Liver (tissue), 3 donors: ENCODE data around the gene ALCAM.

Source experiments
- EGR1 ChIP-seq, 2 donors: IDR thresholded peaks; 2 replicates each; pipeline ENCODE4 v1.6.1; 2016 to 2018; ENCODE audit warnings: antibody characterized with exemption in 2 of 2, low read depth in 2 of 2
- MAX ChIP-seq: IDR thresholded peaks from 2 replicates; pipeline ENCODE4 v1.6.1; 2016; ENCODE audit warnings: antibody characterized with exemption
- SP1 ChIP-seq: IDR thresholded peaks from 2 replicates; pipeline ENCODE4 v1.6.1; 2018; ENCODE audit warnings: antibody characterized with exemption, mild to moderate bottlenecking
- TF ChIP-seq, protein P1 (sequence below): fragments of 150-350 bp; IDR thresholded peaks from 2 replicates; pipeline ENCODE4 v1.5.1; 2017; ENCODE audit warnings: improper control_type of control experiment, low read depth, low read length; ENCODE audit not compliant: missing input control
- donor health status: healthy.
- donor health status: healthy.

GRCh38 chr3:105599350-105599749 is 232.6 kb downstream of the ALCAM start:
- TF ChIP-seq SP1 = no peak
- TF ChIP-seq, protein P1, sequence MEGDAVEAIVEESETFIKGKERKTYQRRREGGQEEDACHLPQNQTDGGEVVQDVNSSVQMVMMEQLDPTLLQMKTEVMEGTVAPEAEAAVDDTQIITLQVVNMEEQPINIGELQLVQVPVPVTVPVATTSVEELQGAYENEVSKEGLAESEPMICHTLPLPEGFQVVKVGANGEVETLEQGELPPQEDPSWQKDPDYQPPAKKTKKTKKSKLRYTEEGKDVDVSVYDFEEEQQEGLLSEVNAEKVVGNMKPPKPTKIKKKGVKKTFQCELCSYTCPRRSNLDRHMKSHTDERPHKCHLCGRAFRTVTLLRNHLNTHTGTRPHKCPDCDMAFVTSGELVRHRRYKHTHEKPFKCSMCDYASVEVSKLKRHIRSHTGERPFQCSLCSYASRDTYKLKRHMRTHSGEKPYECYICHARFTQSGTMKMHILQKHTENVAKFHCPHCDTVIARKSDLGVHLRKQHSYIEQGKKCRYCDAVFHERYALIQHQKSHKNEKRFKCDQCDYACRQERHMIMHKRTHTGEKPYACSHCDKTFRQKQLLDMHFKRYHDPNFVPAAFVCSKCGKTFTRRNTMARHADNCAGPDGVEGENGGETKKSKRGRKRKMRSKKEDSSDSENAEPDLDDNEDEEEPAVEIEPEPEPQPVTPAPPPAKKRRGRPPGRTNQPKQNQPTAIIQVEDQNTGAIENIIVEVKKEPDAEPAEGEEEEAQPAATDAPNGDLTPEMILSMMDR = no peak
- TF ChIP-seq EGR1 (IDR thresholded peaks at IDR 0.05; ENCODE audit: low read depth in 2 of 2) = no peak
- no peak for TF ChIP-seq MAX
